ENCODE measurements around the gene GALNT4. TPM values are rescaled to one million over a fixed set of nuclear protein-coding genes. Genes with fewer than 3 reads are reported as not detected.
A peak's percentile ranks its signal among the peaks of the same experiment; 100 is the strongest.

GALNT4 gene
- total RNA-seq, 2 experiments from 2014 or later = 5.9 to 6.4 TPM

DNA sequence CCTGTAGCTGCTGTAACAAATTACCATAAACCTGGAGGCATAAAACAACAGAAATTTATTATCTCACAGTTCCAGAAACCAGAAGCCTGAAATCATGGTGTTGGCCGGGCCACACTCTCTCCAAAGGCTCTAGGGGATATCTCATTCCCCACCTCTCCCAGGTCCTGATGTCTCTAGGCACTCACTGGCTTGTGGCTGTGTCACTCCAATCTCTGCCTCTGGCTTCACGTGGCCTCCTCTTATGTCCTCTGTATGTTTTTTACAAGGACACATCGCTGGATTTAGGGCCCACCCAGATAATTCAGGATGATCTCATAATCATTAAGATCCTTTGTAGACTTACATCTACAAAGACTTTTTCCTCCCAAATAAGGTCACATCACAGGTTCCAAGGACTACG lies 8.0 kb downstream of the GALNT4 start:
- TF ChIP-seq, protein P1, sequence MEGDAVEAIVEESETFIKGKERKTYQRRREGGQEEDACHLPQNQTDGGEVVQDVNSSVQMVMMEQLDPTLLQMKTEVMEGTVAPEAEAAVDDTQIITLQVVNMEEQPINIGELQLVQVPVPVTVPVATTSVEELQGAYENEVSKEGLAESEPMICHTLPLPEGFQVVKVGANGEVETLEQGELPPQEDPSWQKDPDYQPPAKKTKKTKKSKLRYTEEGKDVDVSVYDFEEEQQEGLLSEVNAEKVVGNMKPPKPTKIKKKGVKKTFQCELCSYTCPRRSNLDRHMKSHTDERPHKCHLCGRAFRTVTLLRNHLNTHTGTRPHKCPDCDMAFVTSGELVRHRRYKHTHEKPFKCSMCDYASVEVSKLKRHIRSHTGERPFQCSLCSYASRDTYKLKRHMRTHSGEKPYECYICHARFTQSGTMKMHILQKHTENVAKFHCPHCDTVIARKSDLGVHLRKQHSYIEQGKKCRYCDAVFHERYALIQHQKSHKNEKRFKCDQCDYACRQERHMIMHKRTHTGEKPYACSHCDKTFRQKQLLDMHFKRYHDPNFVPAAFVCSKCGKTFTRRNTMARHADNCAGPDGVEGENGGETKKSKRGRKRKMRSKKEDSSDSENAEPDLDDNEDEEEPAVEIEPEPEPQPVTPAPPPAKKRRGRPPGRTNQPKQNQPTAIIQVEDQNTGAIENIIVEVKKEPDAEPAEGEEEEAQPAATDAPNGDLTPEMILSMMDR (IDR thresholded peaks at IDR 0.05) = no peak
- CTCF ChIA-PET = interaction anchor here (0.8 to 1.8 kb wide), 4 partner anchors 11 to 45 kb away, joined by 3 to 5 read pairs (median 4); no protein-coding TSS in a partner anchor
- DNase-seq (no peak), ATAC-seq (no peak)
- Mint-ChIP-seq H3K27ac (no peak overlapping the region), H3K36me3 (ENCODE audit: low read depth) (peaks cover 13% of the 10 kb centered on the region), H3K27me3 (no peaks in the 10 kb centered on the region), H3K9me3 (no peaks in the 10 kb centered on the region), H3K4me1 (ENCODE audit: low read depth) (peaks cover 20% of the 10 kb centered on the region), H3K4me3 (no peak overlapping the region)
- POLR2A ChIA-PET = no interaction called here
- intact Hi-C loops (cut with micrococcal nuclease) = no loop called here

DNA sequence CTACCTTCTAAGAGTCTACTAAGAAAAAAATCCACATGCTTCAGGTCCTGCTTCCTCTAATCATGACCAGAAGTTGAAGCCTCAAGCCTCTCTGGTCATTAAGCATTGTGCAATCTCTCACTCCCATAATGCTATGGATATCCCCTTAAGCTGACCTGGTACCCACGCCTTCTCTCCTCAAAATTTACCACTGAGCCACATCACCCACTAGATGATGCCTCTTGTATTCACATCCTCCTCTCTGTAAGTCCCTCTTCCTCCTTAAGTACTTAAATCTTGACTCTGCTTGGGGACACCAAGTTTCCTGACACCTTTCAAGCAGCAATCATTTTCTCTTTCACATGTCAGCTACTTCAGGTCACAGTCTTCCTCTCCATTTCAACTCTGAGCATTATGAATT lies 9.8 kb downstream of the GALNT4 start:
- TF ChIP-seq, protein P1 (IDR thresholded peaks at IDR 0.05) = no peak
- intact Hi-C loops (cut with micrococcal nuclease) = no loop called here
- H3K4me1 Mint-ChIP-seq (ENCODE audit: low read depth) = peaks cover 17% of the 10 kb centered on the region
- ChIA-PET POLR2A (interaction anchor here (1.1 kb wide), 1 partner anchor 10 kb away, joined by 4 read pairs; the partner anchor contains the start of gene GALNT4), CTCF (interaction anchor here (0.8 to 1.6 kb wide), 2 partner anchors 46 to 53 kb away, joined by 3 to 4 read pairs; no protein-coding TSS in a partner anchor)
- peaks cover 12% of the 10 kb centered on the region for H3K36me3 Mint-ChIP-seq (ENCODE audit: low read depth)
- no peaks in the 10 kb centered on the region for H3K27me3 Mint-ChIP-seq
- ATAC-seq = peak; percentile 84
- H3K9me3 Mint-ChIP-seq = no peaks in the 10 kb centered on the region
- no peak overlapping the region for H3K4me3 Mint-ChIP-seq
- H3K27ac Mint-ChIP-seq = no peak overlapping the region
- DNase-seq = peak; percentile 14

DNA sequence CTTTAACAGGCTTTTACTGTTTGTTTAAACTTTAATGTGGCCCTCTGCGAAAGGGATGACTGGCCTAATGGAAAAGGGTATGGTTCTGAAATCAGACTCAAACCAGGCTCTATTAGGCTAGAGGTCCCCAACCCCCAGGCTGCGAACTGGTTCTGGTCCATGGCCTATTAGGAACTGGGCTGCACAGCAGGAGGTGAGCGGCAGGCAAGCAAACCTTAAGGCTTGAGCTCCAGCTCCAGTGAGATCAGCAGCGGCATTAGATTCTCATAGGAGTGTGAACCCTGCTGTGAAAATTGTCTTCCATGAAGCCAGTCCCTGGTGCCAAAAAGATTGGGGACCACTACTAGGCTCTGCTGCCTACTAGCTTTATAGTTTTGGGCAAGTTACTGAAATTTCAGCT lies 11.1 kb downstream of the GALNT4 start:
- H3K4me1 Mint-ChIP-seq (ENCODE audit: low read depth) = peaks cover 12% of the 10 kb centered on the region
- intact Hi-C loops (cut with micrococcal nuclease) = no loop called here
- no peak overlapping the region for H3K27ac Mint-ChIP-seq
- TF ChIP-seq, protein P1 (IDR thresholded peaks at IDR 0.05) = no peak
- CTCF ChIA-PET = interaction anchor here (0.6 to 1.6 kb wide), 4 partner anchors 11 to 52 kb away, joined by 4 to 6 read pairs (median 4); partner anchors contain the start of gene GALNT4
- POLR2A ChIA-PET = no interaction called here
- no peaks in the 10 kb centered on the region for H3K27me3 Mint-ChIP-seq
- H3K9me3 Mint-ChIP-seq = no peaks in the 10 kb centered on the region
- ATAC-seq (no peak), DNase-seq (no peak)
- H3K4me3 Mint-ChIP-seq = no peak overlapping the region
- H3K36me3 Mint-ChIP-seq (ENCODE audit: low read depth) = peaks cover 7% of the 10 kb centered on the region

DNA sequence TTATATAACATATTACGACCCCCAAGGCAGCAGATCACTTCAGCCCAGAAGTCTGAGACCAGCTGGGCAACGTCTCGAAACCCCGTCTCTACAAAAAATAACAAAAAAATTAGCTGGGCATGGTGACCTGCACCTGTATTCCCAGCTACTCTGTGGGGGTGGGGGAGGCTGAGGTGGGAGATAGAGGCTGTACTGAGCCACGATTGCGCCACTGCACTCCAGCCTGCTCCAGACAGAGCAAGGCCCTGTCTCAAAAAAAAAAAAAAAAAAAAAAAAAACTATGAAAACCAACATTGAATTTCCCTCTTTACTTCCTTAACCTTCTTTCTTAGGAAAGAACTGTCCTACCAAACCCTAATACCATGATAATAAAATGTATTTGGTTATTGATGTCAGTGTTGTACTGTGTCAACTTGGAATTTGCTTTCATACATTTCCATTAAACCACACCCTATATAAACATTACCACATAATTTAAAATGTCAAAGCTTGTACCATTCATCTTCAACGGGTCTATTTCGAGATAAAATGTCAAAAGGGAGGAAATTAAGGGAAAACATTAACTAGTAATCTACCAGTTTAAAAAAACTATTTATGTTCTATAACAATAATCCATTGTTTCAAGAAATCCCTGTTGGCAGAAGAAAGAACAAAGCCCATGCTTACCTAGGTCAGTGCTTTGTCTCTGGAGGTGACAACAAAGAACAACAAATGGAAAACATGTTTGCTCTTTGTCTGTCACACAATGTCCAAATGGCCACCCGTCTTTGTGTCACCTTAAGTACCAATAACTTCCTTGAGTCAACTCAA lies 17.4 kb downstream of the GALNT4 start:
- Mint-ChIP-seq H3K27me3 (no peaks in the 10 kb centered on the region), H3K9me3 (no peaks in the 10 kb centered on the region), H3K36me3 (ENCODE audit: low read depth) (peaks cover 10% of the 10 kb centered on the region), H3K27ac (no peak overlapping the region), H3K4me3 (no peak overlapping the region), H3K4me1 (ENCODE audit: low read depth) (peaks cover 11% of the 10 kb centered on the region)
- POLR2A ChIA-PET = no interaction called here
- intact Hi-C loops (cut with micrococcal nuclease) = no loop called here
- DNase-seq = no peak
- no peak for ATAC-seq
- TF ChIP-seq, protein P1 (IDR thresholded peaks at IDR 0.05) = no peak
- CTCF ChIA-PET = interaction anchor here (1.1 kb wide), 2 partner anchors 15 to 488 kb away, joined by 3 read pairs; no protein-coding TSS in a partner anchor

DNA sequence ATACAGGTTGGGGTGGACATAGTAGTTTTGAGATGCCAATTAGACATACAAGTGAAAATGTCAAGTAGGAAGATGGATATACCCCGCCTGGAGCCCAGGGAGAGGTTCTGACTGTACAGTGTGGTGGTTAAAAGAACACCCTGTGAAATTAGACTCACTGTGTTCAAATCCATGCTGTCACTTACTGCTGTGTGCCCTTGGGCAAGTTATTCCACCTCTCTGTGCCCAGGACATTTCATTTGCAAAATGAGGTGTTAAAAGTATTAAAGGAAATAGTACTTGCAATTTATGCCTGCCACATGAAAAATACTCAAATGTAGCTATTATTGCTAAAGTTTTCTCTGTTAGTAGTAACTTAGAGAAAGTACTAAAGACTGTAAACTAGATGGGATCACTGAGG lies 18.5 kb downstream of the GALNT4 start:
- TF ChIP-seq, protein P1 (IDR thresholded peaks at IDR 0.05) = no peak

More for the DNA sequence above, 18.5 kb downstream of the GALNT4 start:
- DNase-seq (no peak), ATAC-seq (no peak)
- CTCF ChIA-PET = interaction anchor here (0.7 to 1.1 kb wide), 3 partner anchors 11 to 34 kb away, joined by 3 read pairs; no protein-coding TSS in a partner anchor
- no peaks in the 10 kb centered on the region for H3K27me3 Mint-ChIP-seq
- no peak overlapping the region for H3K4me3 Mint-ChIP-seq
- peaks cover 11% of the 10 kb centered on the region for H3K4me1 Mint-ChIP-seq (ENCODE audit: low read depth)
- intact Hi-C loops (cut with micrococcal nuclease) = no loop called here
- POLR2A ChIA-PET = no interaction called here
- no peak overlapping the region for H3K27ac Mint-ChIP-seq
- H3K9me3 Mint-ChIP-seq = no peaks in the 10 kb centered on the region
- H3K36me3 Mint-ChIP-seq (ENCODE audit: low read depth) = peaks cover 16% of the 10 kb centered on the region

Measured in activated CD8-positive, alpha-beta T cell treated with anti-CD3 and anti-CD28 coated beads for 36 hours (primary cell).